Measurements from ENCODE around the gene ANO2. TPM values are rescaled to one million over a fixed set of nuclear protein-coding genes. Genes with fewer than 3 reads are reported as not detected.
"Not testable (repeated sequence)": the region's sequence is repeated elsewhere in the genome, so short reads cannot be mapped to it uniquely, and the experiment has no call there.

ANO2 gene
- total RNA-seq, 2 experiments from 2014 or later, result not detected

GRCh38 chr12:5546616-5547015 lies 398.4 kb downstream of the ANO2 start:
- ChIA-PET POLR2A (no interaction called here), CTCF (no interaction called here)
- ATAC-seq (no peak), DNase-seq (no peak)
- Mint-ChIP-seq H3K36me3 (ENCODE audit: low read depth) (no peaks in the 10 kb centered on the region), H3K27me3 (peaks cover 27% of the 10 kb centered on the region), H3K4me1 (no peaks in the 10 kb centered on the region), H3K4me3 (no peak overlapping the region), H3K9me3 (ENCODE audit: low read depth) (peaks cover 2% of the 10 kb centered on the region), H3K27ac (no peak overlapping the region)
- intact Hi-C loops (cut with DNase I, micrococcal nuclease), result no loop called here

GRCh38 chr12:5537771-5538170 lies 407.3 kb downstream of the ANO2 start:
- no peak overlapping the region for H3K27ac Mint-ChIP-seq
- intact Hi-C loops (cut with DNase I, micrococcal nuclease), result no loop called here
- no peaks in the 10 kb centered on the region for H3K36me3 Mint-ChIP-seq (ENCODE audit: low read depth)

GRCh38 chr12:5537026-5537615 lies 407.9 kb downstream of the ANO2 start:
- H3K27me3 Mint-ChIP-seq, result peaks cover 19% of the 10 kb centered on the region
- CTCF ChIA-PET; DNase-seq; intact Hi-C loops (cut with DNase I, micrococcal nuclease); POLR2A ChIA-PET; H3K27ac Mint-ChIP-seq; H3K36me3 Mint-ChIP-seq (ENCODE audit: low read depth); H3K9me3 Mint-ChIP-seq (ENCODE audit: low read depth); H3K4me1 Mint-ChIP-seq; ATAC-seq; H3K4me3 Mint-ChIP-seq: not testable (repeated sequence)

More at GRCh38 chr12:5537771-5538170, 407.3 kb downstream of the ANO2 start:
- ATAC-seq (no peak), DNase-seq (no peak)
- POLR2A ChIA-PET, result no interaction called here
- Mint-ChIP-seq H3K27me3 (peaks cover 21% of the 10 kb centered on the region), H3K4me1 (no peaks in the 10 kb centered on the region), H3K9me3 (ENCODE audit: low read depth) (peaks cover 7% of the 10 kb centered on the region), H3K4me3 (no peak overlapping the region)
- CTCF ChIA-PET, result no interaction called here

- no peak for DNase-seq
- Mint-ChIP-seq H3K4me3 (no peak overlapping the region), H3K9me3 (ENCODE audit: low read depth) (no peaks in the 10 kb centered on the region), H3K27me3 (peaks cover 14% of the 10 kb centered on the region), H3K27ac (no peak overlapping the region), H3K36me3 (ENCODE audit: low read depth) (no peaks in the 10 kb centered on the region), H3K4me1 (no peaks in the 10 kb centered on the region)
- intact Hi-C loops (cut with DNase I, micrococcal nuclease), result no loop called here
- ChIA-PET CTCF (no interaction called here), POLR2A (no interaction called here)
- ATAC-seq, result no peak
Observed at GRCh38 chr12:5535541-5535940, 409.5 kb downstream of the ANO2 start.

- no peak overlapping the region for H3K4me3 Mint-ChIP-seq
- no peaks in the 10 kb centered on the region for H3K4me1 Mint-ChIP-seq
- H3K9me3 Mint-ChIP-seq (ENCODE audit: low read depth), result no peaks in the 10 kb centered on the region
- intact Hi-C loops (cut with DNase I, micrococcal nuclease), result no loop called here
- H3K27me3 Mint-ChIP-seq, result peaks cover 14% of the 10 kb centered on the region
- ChIA-PET POLR2A (no interaction called here), CTCF (no interaction called here)
- DNase-seq (no peak), ATAC-seq (no peak)
- H3K36me3 Mint-ChIP-seq (ENCODE audit: low read depth), result no peaks in the 10 kb centered on the region
- H3K27ac Mint-ChIP-seq, result no peak overlapping the region
Observed at GRCh38 chr12:5534426-5535199, 410.4 kb downstream of the ANO2 start.

GRCh38 chr12:5533368-5533767 lies 411.7 kb downstream of the ANO2 start:
- no peak for DNase-seq
- Mint-ChIP-seq H3K4me3 (no peak overlapping the region), H3K27me3 (peaks cover 12% of the 10 kb centered on the region), H3K9me3 (ENCODE audit: low read depth) (no peaks in the 10 kb centered on the region), H3K4me1 (no peaks in the 10 kb centered on the region), H3K27ac (no peak overlapping the region), H3K36me3 (ENCODE audit: low read depth) (no peaks in the 10 kb centered on the region)
- intact Hi-C loops (cut with DNase I, micrococcal nuclease), result no loop called here
- no peak for ATAC-seq
- POLR2A ChIA-PET, result no interaction called here
- CTCF ChIA-PET, result no interaction called here

GRCh38 chr12:5525783-5526367 lies 419.2 kb downstream of the ANO2 start:
- no peak for ATAC-seq
- H3K4me1 Mint-ChIP-seq, result no peaks in the 10 kb centered on the region
- no peak for DNase-seq
- H3K9me3 Mint-ChIP-seq (ENCODE audit: low read depth), result no peaks in the 10 kb centered on the region
- intact Hi-C loops (cut with DNase I, micrococcal nuclease), result no loop called here
- ChIA-PET POLR2A (no interaction called here), CTCF (no interaction called here)
- H3K27me3 Mint-ChIP-seq, result peaks cover 6% of the 10 kb centered on the region
- H3K36me3 Mint-ChIP-seq (ENCODE audit: low read depth), result no peaks in the 10 kb centered on the region
- no peak overlapping the region for H3K4me3 Mint-ChIP-seq
- H3K27ac Mint-ChIP-seq, result no peak overlapping the region

GRCh38 chr12:5524769-5525436 lies 420.2 kb downstream of the ANO2 start:
- Mint-ChIP-seq H3K27ac (no peak overlapping the region), H3K36me3 (ENCODE audit: low read depth) (no peaks in the 10 kb centered on the region), H3K4me3 (no peak overlapping the region), H3K27me3 (peaks cover 8% of the 10 kb centered on the region), H3K4me1 (no peaks in the 10 kb centered on the region), H3K9me3 (ENCODE audit: low read depth) (no peaks in the 10 kb centered on the region)
- ATAC-seq, result no peak
- intact Hi-C loops (cut with DNase I, micrococcal nuclease), result no loop called here
- no peak for DNase-seq
- POLR2A ChIA-PET, result no interaction called here
- CTCF ChIA-PET, result no interaction called here

GRCh38 chr12:5524116-5524768 lies 420.8 kb downstream of the ANO2 start:
- intact Hi-C loops (cut with DNase I, micrococcal nuclease), result no loop called here
- Mint-ChIP-seq H3K9me3 (ENCODE audit: low read depth) (no peaks in the 10 kb centered on the region), H3K36me3 (ENCODE audit: low read depth) (no peaks in the 10 kb centered on the region), H3K4me1 (no peaks in the 10 kb centered on the region), H3K27me3 (peaks cover 6% of the 10 kb centered on the region), H3K27ac (no peak overlapping the region), H3K4me3 (no peak overlapping the region)
- POLR2A ChIA-PET, result no interaction called here
- DNase-seq (no peak), ATAC-seq (no peak)
- CTCF ChIA-PET, result no interaction called here

- intact Hi-C loops (cut with DNase I, micrococcal nuclease), result no loop called here
- no peaks in the 10 kb centered on the region for H3K4me1 Mint-ChIP-seq
- POLR2A ChIA-PET, result no interaction called here
- no peak overlapping the region for H3K27ac Mint-ChIP-seq
- peaks cover 4% of the 10 kb centered on the region for H3K27me3 Mint-ChIP-seq
- CTCF ChIA-PET, result no interaction called here
- no peaks in the 10 kb centered on the region for H3K9me3 Mint-ChIP-seq (ENCODE audit: low read depth)
- no peak overlapping the region for H3K4me3 Mint-ChIP-seq
- DNase-seq, result no peak
- no peak for ATAC-seq
- no peaks in the 10 kb centered on the region for H3K36me3 Mint-ChIP-seq (ENCODE audit: low read depth)
Observed at GRCh38 chr12:5523396-5524115, 421.5 kb downstream of the ANO2 start.

Measured in activated CD4-positive, alpha-beta T cell treated with anti-CD3 and anti-CD28 coated beads for 36 hours (primary cell).